Prostate gland (tissue), 2 donors: ENCODE results near the gene MAN2A2. TPM values are rescaled to one million over a fixed set of nuclear protein-coding genes. Genes with fewer than 3 reads are reported as not detected.

Experiments used
- DNase-seq: peaks from one replicate; pipeline ENCODE4 v3.0.0-alpha.2; 2019; ENCODE audit warnings: low spot score
- H3K27ac ChIP-seq, 2 donors: fragments of 200-600 bp; sonication (generic); 2 replicates each; pipeline ENCODE4 v1.5.1; 2017 to 2019
- H3K27me3 ChIP-seq: fragments of 200-600 bp; sonication (generic); replicated peaks from 2 replicates; pipeline ENCODE4 v1.5.1; 2019; ENCODE audit not compliant: insufficient read depth
- H3K36me3 ChIP-seq, 2 donors: fragments of 200-600 bp; sonication (generic); 1 replicate in 1 of 2; 2 replicates in 1 of 2; pipeline versions ENCODE4 v1.5.1 to v1.8.1; 2017 to 2019
- H3K4me1 ChIP-seq: fragments of 200-600 bp; sonication (generic); replicated peaks from 2 replicates; pipeline ENCODE4 v1.5.1; 2019
- H3K4me3 ChIP-seq, 2 donors: fragments of 200-600 bp; sonication (generic); 2 replicates each; pipeline ENCODE4 v1.5.1; 2017 to 2019
- H3K9me3 ChIP-seq: fragments of 200-600 bp; sonication (generic); 2 replicates; pipeline ENCODE4 v1.5.1; 2017
- POLR2A ChIP-seq: fragments of 450-650 bp; IDR thresholded peaks from one replicate; pipeline ENCODE4 v1.6.1; 2016; ENCODE audit warnings: antibody characterized with exemption, mild to moderate bottlenecking
- POLR2AphosphoS5 ChIP-seq: sonication (generic); formaldehyde crosslinking; IDR thresholded peaks from one replicate; pipeline ENCODE4 v1.6.1; 2017; ENCODE audit warnings: antibody characterized with exemption
- WGBS: methylation state at CpG from one replicate; pipeline ENCODE4 v1.1.5; 2018; 5-methylcytosine and 5-hydroxymethylcytosine counted together
- intact Hi-C: fragments of 100-400 bp; cut with DNase I; formaldehyde crosslinking; loops from one replicate; pipeline ENCODE4 v1.14.2; 2022
- total RNA-seq, 2 donors: library from RNA; depleted of rRNA; stranded (reverse); fragments of >200 nt; gene quantifications; one replicate each; pipeline ENCODE4 v1.1.0, GENCODE V29; 2016
- TF ChIP-seq, protein P1 (sequence below), 4 experiments: fragments of 200-600 bp in 2 of 4; fragments of 450-650 bp in 2 of 4; sonication (generic) in 2 of 4; IDR thresholded peaks; 1 replicate in 3 of 4; 2 replicates in 1 of 4; pipeline ENCODE4 v1.5.1; 2016 to 2019; ENCODE audit warnings: antibody characterized with exemption in 4 of 4, mild to moderate bottlenecking in 2 of 4, moderate library complexity in 2 of 4

MAN2A2 gene
- total RNA-seq, 2 donors from 2014 or later = 46.6 to 113 TPM

DNA sequence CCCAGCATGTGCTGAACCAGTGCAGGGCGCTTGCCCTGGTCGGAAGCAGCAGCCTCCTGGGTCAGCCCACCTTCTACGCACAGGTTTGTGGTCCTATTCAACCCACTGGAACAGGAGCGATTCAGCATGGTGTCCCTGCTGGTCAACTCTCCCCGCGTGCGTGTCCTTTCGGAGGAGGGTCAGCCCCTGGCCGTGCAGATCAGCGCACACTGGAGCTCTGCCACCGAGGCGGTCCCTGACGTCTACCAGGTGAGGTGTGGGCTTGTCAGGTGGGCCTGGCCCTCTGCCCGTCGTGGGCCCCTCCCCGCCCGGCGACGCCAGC lies 8.2 kb downstream of the MAN2A2 start:
- H3K4me3 ChIP-seq = no peak overlapping the region
- intact Hi-C loops = no loop called here
- no peaks in the 10 kb centered on the region for H3K4me1 ChIP-seq
- 88% methylated on average over 19 of the region's 19 CpGs for whole genome bisulfite sequencing
- TF ChIP-seq POLR2A = no peak
- TF ChIP-seq, protein P1, sequence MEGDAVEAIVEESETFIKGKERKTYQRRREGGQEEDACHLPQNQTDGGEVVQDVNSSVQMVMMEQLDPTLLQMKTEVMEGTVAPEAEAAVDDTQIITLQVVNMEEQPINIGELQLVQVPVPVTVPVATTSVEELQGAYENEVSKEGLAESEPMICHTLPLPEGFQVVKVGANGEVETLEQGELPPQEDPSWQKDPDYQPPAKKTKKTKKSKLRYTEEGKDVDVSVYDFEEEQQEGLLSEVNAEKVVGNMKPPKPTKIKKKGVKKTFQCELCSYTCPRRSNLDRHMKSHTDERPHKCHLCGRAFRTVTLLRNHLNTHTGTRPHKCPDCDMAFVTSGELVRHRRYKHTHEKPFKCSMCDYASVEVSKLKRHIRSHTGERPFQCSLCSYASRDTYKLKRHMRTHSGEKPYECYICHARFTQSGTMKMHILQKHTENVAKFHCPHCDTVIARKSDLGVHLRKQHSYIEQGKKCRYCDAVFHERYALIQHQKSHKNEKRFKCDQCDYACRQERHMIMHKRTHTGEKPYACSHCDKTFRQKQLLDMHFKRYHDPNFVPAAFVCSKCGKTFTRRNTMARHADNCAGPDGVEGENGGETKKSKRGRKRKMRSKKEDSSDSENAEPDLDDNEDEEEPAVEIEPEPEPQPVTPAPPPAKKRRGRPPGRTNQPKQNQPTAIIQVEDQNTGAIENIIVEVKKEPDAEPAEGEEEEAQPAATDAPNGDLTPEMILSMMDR (IDR thresholded peaks at IDR 0.05) = no peak
- TF ChIP-seq POLR2AphosphoS5 = no peak
- no peak overlapping the region for H3K27ac ChIP-seq
- H3K36me3 ChIP-seq = peaks cover 32 to 48% of the 10 kb centered on the region in 2 donors
- no peaks in the 10 kb centered on the region for H3K9me3 ChIP-seq
- no peak for DNase-seq
- H3K27me3 ChIP-seq = no peaks in the 10 kb centered on the region

DNA sequence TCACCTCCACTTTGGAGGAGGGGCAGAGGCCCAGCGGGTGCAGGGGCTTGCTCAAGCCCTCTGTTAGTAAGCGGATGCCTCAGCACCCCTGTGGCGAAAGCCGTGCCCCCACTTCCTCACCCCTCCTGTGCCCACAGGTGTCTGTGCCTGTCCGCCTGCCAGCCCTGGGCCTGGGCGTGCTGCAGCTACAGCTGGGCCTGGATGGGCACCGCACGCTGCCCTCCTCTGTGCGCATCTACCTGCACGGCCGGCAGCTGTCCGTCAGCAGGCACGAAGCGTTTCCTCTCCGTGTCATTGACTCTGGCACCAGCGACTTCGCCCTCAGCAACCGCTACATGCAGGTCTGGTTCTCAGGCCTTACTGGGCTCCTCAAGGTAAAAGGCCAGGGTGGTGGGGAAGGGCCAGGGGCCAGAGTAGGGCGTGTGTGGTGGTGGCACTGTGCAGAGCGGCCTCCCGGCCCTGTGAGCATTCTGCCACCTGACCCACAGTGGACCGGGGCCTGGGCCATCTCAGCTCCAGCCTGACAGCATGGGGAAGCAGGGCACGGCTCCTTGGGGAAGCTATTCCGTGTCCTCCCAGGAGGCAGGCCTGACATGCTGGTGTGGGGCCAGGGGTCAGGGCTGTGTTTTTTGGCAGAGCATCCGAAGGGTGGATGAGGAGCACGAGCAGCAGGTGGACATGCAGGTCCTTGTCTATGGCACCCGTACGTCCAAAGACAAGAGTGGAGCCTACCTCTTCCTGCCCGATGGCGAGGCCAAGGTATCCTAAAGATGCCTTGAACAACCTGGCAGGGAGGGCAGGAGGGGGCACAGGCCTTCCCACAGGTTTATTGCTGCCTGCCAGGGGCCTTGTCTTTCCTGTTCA lies 9.0 kb downstream of the MAN2A2 start:
- Histone ChIP-seq H3K36me3 (peaks cover 25 to 53% of the 10 kb centered on the region in 2 donors), H3K27me3 (no peaks in the 10 kb centered on the region), H3K4me3 (no peak overlapping the region), H3K9me3 (no peaks in the 10 kb centered on the region), H3K4me1 (no peaks in the 10 kb centered on the region), H3K27ac (no peak overlapping the region)
- DNase-seq = no peak
- 91% methylated on average over 30 of the region's 30 CpGs for WGBS
- TF ChIP-seq POLR2AphosphoS5 (no peak), POLR2A (no peak)
- TF ChIP-seq, protein P1 (IDR thresholded peaks at IDR 0.05) = no peak
- intact Hi-C loops = no loop called here

DNA sequence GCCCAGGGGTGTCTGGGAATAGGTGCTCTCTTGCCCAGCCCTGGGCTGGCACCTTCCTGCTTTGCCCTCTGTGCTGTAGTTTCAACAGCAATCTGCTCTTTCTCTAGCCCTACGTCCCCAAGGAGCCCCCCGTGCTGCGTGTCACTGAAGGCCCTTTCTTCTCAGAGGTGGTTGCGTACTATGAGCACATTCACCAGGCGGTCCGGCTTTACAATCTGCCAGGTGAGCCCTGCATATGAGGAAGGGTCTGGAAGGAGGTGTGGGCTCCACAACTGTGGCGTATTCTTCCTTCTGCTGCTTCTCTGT lies 9.6 kb downstream of the MAN2A2 start:
- Histone ChIP-seq H3K4me1 (no peaks in the 10 kb centered on the region), H3K27ac (no peak overlapping the region), H3K36me3 (peaks cover 29 to 49% of the 10 kb centered on the region in 2 donors), H3K27me3 (no peaks in the 10 kb centered on the region), H3K4me3 (no peak overlapping the region), H3K9me3 (no peaks in the 10 kb centered on the region)
- intact Hi-C loops = no loop called here
- DNase-seq = no peak
- TF ChIP-seq, protein P1 (IDR thresholded peaks at IDR 0.05) = no peak
- no peak for TF ChIP-seq POLR2A
- WGBS = 96% methylated on average over 7 of the region's 7 CpGs

DNA sequence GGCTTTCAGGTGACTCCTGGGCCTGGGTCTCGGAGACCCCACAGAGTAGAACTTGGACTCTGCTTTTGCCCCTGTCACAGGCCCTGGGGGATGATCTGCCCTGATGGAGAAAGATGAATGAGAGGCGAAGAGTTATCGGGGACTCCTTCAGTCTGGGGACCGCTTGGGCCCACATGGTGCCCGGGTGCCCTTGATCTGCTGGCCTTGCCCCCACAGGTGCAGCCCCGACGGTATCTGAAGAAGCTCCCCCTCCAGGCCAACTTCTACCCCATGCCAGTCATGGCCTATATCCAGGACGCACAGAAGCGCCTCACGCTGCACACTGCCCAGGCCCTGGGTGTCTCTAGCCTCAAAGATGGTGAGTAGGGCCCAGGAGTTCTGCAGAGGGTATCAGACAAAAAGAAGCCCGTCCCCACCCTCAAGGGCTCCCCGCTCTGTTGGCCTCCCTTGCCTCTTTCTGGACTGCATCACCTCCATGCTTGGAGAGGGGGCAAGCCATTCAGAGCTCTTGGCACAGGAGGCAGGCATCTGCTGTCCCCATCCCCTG lies 10.4 kb downstream of the MAN2A2 start:
- no peak for DNase-seq
- Histone ChIP-seq H3K4me1 (no peaks in the 10 kb centered on the region), H3K36me3 (peaks cover 32 to 54% of the 10 kb centered on the region in 2 donors), H3K4me3 (no peak overlapping the region), H3K27ac (no peak overlapping the region), H3K9me3 (no peaks in the 10 kb centered on the region), H3K27me3 (no peaks in the 10 kb centered on the region)
- 93% methylated on average over 12 of the region's 12 CpGs for WGBS
- intact Hi-C loops = no loop called here
- TF ChIP-seq POLR2AphosphoS5 (no peak), POLR2A (no peak)
- TF ChIP-seq, protein P1 (IDR thresholded peaks at IDR 0.05) = no peak
